Activated CD8-positive, alpha-beta T cell treated with anti-CD3 and anti-CD28 coated beads for 36 hours (primary cell): Measurements from ENCODE around the gene ECHDC1. TPM values are rescaled to one million over a fixed set of nuclear protein-coding genes. Genes with fewer than 3 reads are reported as not detected.

Experiments used
- ATAC-seq: fragments of 200-7000 bp; cut with Tn5 transposase; one replicate; pipeline ENCODE4 v1.10.0; 2021; ENCODE audit warnings: mild to moderate bottlenecking, moderate library complexity
- CTCF ChIA-PET: fragments of 350-600 bp; sonication (Branson Sonifier 250); formaldehyde crosslinking; loops from one replicate; lab custom pipeline; 2021; ENCODE audit warnings: antibody characterized with exemption; lab: Charles Lee
- POLR2A ChIA-PET: fragments of 350-600 bp; sonication (Branson Sonifier 250); formaldehyde crosslinking; loops from one replicate; lab custom pipeline; 2021; ENCODE audit warnings: antibody characterized with exemption; lab: Charles Lee
- DNase-seq: peaks from one replicate; pipeline ENCODE4 v3.0.0-alpha.2; 2020
- H3K27ac Mint-ChIP-seq: one replicate; pipeline ENCODE4 v1.8.0; 2021; ENCODE audit warnings: mild to moderate bottlenecking, mixed read lengths
- H3K27me3 Mint-ChIP-seq: one replicate; pipeline ENCODE4 v1.8.0; 2021; ENCODE audit warnings: mixed read lengths
- H3K36me3 Mint-ChIP-seq: one replicate; pipeline ENCODE4 v1.8.0; 2021; ENCODE audit warnings: low read depth, mixed read lengths
- H3K4me1 Mint-ChIP-seq: one replicate; pipeline ENCODE4 v1.8.0; 2021; ENCODE audit warnings: low read depth, mixed read lengths
- H3K4me3 Mint-ChIP-seq: one replicate; pipeline ENCODE4 v1.8.0; 2021; ENCODE audit warnings: mild to moderate bottlenecking, moderate library complexity, mixed read lengths
- H3K9me3 Mint-ChIP-seq: one replicate; pipeline ENCODE4 v1.8.0; 2021; ENCODE audit warnings: mixed read lengths
- CTCF ChIP-seq: fragments of 200-600 bp; IDR thresholded peaks from one replicate; pipeline ENCODE4 v1.8.0; 2022; ENCODE audit warnings: antibody characterized with exemption, mild to moderate bottlenecking
- intact Hi-C: fragments of 100-400 bp; cut with micrococcal nuclease; formaldehyde crosslinking; loops from one replicate; pipeline ENCODE4 v1.10.0; 2022
- total RNA-seq, 2 experiments: library from RNA; stranded (reverse); gene quantifications; one replicate each; pipeline ENCODE4 v1.2.3, GENCODE V29; 2021

Gene ECHDC1
- total RNA-seq, 2 experiments from 2014 or later, result 50.2 to 51.1 TPM

- Mint-ChIP-seq H3K27ac (no peak overlapping the region), H3K36me3 (peaks cover 2% of the 10 kb centered on the region), H3K4me1 (peaks cover 26% of the 10 kb centered on the region), H3K4me3 (no peak overlapping the region), H3K9me3 (no peaks in the 10 kb centered on the region), H3K27me3 (no peaks in the 10 kb centered on the region)
- ChIA-PET CTCF (interaction anchor here (1.0 to 2.0 kb wide), 2 partner anchors 9 to 25 kb away, joined by 3 to 15 read pairs; partner anchors contain the start of gene RNF146), POLR2A (interaction anchor here (1.4 kb wide), 1 partner anchor 10 kb away, joined by 4 read pairs; the partner anchor contains the start of gene RNF146)
- DNase-seq (no peak), ATAC-seq (no peak)
- no peak for TF ChIP-seq CTCF
- intact Hi-C loops, result no loop called here
Observed at GRCh38 chr6:127276331-127276730, 67.1 kb downstream of the ECHDC1 start.

DNA sequence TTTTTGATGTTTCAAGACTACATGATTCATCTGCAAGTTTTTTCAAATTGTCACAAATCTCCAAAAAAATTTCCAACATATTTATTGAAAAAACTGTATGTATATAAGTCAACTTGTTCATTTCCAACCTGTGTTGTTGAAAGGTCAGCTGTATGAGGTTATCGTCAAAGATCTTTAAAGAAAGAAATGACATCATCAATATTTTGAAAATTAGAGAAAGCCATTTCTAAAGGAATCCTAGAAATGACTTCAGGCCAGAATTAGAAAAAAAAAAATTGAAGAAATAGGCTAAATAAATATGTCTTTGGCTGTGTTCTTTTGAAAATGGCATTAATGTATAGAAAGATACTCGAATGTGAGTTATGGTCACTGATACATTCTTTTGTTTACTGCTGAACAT lies 69.9 kb downstream of the ECHDC1 start:
- Mint-ChIP-seq H3K4me1 (peaks cover 42% of the 10 kb centered on the region), H3K27me3 (no peaks in the 10 kb centered on the region), H3K4me3 (no peak overlapping the region), H3K27ac (no peak overlapping the region), H3K9me3 (no peaks in the 10 kb centered on the region), H3K36me3 (peaks cover 4% of the 10 kb centered on the region)
- intact Hi-C loops, result no loop called here
- TF ChIP-seq CTCF, result no peak
- no peak for DNase-seq
- ChIA-PET CTCF (no interaction called here), POLR2A (no interaction called here)
- no peak for ATAC-seq

- ATAC-seq (no peak), DNase-seq (no peak)
- ChIA-PET CTCF (interaction anchor here (1.1 kb wide), 1 partner anchor 13 kb away, joined by 3 read pairs; no protein-coding TSS in a partner anchor), POLR2A (no interaction called here)
- H3K27me3 Mint-ChIP-seq, result no peaks in the 10 kb centered on the region
- no peaks in the 10 kb centered on the region for H3K9me3 Mint-ChIP-seq
- H3K36me3 Mint-ChIP-seq, result peaks cover 6% of the 10 kb centered on the region
- H3K4me3 Mint-ChIP-seq, result no peak overlapping the region
- peaks cover 45% of the 10 kb centered on the region for H3K4me1 Mint-ChIP-seq
- no peak overlapping the region for H3K27ac Mint-ChIP-seq
- TF ChIP-seq CTCF, result no peak
- intact Hi-C loops, result no loop called here
Observed at GRCh38 chr6:127272576-127272975, 70.8 kb downstream of the ECHDC1 start.

- intact Hi-C loops, result no loop called here
- TF ChIP-seq CTCF, result no peak
- ChIA-PET CTCF (interaction anchor here (1.0 to 2.8 kb wide), 9 partner anchors 8 to 248 kb away, joined by 3 to 18 read pairs (median 6); no protein-coding TSS in a partner anchor), POLR2A (interaction anchor here (1.6 to 1.7 kb wide), 3 partner anchors 13 to 247 kb away, joined by 5 read pairs; no protein-coding TSS in a partner anchor)
- DNase-seq (peak; percentile 3), ATAC-seq (peak; percentile 7)
- Mint-ChIP-seq H3K36me3 (peaks cover 7% of the 10 kb centered on the region), H3K27ac (peak overlapping the region; percentile 96), H3K4me1 (peaks cover 39% of the 10 kb centered on the region), H3K9me3 (no peaks in the 10 kb centered on the region), H3K27me3 (no peaks in the 10 kb centered on the region), H3K4me3 (peak overlapping the region; percentile 93)
Observed at GRCh38 chr6:127267646-127268625, 75.5 kb downstream of the ECHDC1 start.
